NB4 (cell line): ENCODE results near the gene ADAMTS12.

Experiments used
- CTCF ChIP-seq: IDR thresholded peaks from one replicate; pipeline ENCODE4 v1.5.1; 2012; ENCODE audit warnings: low read depth, low read length
- MAX ChIP-seq: IDR thresholded peaks from 2 replicates; pipeline ENCODE4 v1.6.1; 2011; ENCODE audit warnings: low read depth, low read length
- MYC ChIP-seq: IDR thresholded peaks from 2 replicates; pipeline ENCODE4 v1.6.1; 2011; ENCODE audit warnings: low read depth, low read length
- POLR2A ChIP-seq: IDR thresholded peaks from 2 replicates; pipeline ENCODE4 v1.6.1; 2011; ENCODE audit warnings: mild to moderate bottlenecking; ENCODE audit not compliant: insufficient read length; ENCODE audit errors: extremely low read depth

- no peak for TF ChIP-seq CTCF
- TF ChIP-seq POLR2A, result no peak
- TF ChIP-seq MAX, result no peak
- TF ChIP-seq MYC, result no peak
Observed at GRCh38 chr5:33662722-33663427, 228.9 kb downstream of the ADAMTS12 start.
